Measurements from ENCODE around the gene SNX3.

SNX3 gene

DNA sequence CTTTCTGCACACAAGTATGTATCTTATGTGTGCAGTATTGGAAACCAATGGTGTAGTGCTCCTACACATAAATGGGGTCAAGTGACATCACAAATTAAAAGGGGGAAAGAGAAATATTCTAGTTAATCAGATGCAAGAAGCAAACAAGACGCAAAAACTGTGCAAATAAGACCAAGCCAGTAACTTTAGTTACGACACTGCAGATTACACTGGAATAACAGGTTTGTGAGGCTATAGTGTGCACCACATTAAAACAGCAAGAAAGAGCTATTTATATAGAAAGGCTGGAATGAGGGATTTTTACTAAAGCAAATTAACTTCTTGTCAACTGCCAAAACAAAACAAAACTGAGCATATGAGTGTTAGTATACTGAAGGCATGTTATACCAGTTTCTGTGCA is 49.2 kb downstream of the SNX3 start:
- no peak for FAIRE-seq
- DNase-seq (ENCODE audit: extremely low spot score, insufficient read length, low read depth), result no peak

- no peak for DNase-seq (ENCODE audit: extremely low spot score, insufficient read length, low read depth)
- no peak for FAIRE-seq
These were observed 50.3 kb downstream of the SNX3 start for GRCh38 chr6:108210556-108210955.

DNA sequence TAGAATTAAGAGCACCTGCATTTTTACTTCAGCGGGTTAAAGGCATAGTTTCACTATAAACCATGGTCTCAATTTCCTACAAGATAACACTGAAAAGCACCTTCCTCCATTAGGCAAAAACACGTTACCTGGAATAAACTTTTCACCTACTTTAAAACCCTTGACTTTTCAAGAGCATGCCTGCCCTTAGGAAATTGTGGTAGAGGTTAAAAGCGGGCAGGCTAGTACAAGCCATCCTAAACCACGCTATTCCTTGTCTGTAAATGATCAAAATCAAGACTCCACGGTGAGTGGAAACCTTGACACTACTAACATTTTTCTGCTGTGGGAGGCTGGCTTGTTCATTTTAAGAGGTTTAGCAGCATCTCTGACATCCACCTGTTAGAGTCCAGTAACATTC is 51.1 kb downstream of the SNX3 start:
- DNase-seq (ENCODE audit: extremely low spot score, insufficient read length, low read depth), result no peak
- no peak for FAIRE-seq

- no peak for FAIRE-seq
- no peak for DNase-seq (ENCODE audit: extremely low spot score, insufficient read length, low read depth)
These were observed 53.8 kb downstream of the SNX3 start for GRCh38 chr6:108207013-108207412.

DNA sequence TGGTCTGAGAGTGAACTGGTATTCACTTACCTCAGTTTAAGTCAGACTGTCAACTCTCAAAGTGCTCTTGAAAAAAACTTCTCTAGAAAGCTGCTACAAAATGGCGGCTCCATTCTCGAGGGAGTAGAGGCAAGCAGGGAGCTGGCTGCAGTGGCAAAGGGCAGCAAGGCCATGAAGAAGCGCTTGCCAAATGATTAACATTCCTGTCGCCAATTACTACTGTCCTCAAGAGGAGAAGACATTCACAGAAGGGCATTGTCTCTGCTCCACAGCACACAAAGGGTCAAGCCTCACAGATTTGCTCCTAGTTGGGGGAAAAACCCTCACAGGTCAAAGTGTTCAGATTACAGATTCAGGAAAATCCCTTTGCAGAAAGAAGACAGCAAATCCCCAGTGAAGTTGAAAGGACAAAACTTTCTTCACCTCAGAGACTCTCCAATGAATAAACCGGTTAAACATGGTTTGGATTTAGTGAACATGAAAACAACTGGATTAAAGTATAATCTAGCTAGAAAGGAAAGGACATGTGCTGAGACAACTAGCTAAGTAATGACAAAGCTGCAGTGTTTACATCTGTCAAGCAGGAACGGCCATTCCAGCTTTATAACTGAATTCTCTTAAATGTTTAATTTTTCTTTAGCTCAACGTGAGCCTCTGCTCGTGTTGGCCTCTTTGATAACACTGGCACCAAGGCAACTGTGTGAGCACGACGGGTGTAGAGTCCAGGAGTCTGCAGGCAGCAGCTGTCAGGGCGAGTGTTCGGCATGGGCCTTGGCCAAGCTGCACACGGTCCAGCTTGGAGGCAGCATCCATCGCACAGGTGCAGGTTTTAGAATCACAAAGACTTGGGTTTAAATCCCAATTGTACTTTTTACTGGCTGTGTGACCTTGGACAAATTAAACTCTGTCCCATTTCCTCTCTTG is 57.4 kb downstream of the SNX3 start:
- DNase-seq (ENCODE audit: extremely low spot score, insufficient read length, low read depth) (no peak), FAIRE-seq (peak; percentile 59)

- FAIRE-seq, result no peak
- DNase-seq (ENCODE audit: extremely low spot score, insufficient read length, low read depth), result no peak
These were observed 60.2 kb downstream of the SNX3 start for GRCh38 chr6:108200631-108201030.

DNA sequence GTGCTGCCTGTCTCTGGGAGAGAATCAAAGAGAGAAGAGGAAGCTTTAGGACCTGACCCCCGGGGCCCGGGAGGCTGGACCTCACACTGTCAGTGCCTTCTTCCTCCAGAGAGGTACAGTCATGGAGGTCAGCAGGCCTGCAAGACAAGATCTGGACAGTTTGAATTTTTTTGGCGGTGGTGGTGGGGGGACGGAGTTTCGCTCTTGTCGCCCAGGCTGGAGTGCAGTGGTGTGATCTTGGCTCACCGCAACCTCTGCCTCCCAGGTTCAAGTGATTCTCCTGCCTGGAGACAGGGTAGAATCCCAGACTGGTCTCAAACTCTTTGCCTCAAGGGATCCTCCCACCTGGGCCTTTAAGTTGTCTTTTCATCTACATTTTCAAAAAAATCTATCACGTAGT is 60.7 kb downstream of the SNX3 start:
- no peak for FAIRE-seq
- no peak for DNase-seq (ENCODE audit: extremely low spot score, insufficient read length, low read depth)

DNA sequence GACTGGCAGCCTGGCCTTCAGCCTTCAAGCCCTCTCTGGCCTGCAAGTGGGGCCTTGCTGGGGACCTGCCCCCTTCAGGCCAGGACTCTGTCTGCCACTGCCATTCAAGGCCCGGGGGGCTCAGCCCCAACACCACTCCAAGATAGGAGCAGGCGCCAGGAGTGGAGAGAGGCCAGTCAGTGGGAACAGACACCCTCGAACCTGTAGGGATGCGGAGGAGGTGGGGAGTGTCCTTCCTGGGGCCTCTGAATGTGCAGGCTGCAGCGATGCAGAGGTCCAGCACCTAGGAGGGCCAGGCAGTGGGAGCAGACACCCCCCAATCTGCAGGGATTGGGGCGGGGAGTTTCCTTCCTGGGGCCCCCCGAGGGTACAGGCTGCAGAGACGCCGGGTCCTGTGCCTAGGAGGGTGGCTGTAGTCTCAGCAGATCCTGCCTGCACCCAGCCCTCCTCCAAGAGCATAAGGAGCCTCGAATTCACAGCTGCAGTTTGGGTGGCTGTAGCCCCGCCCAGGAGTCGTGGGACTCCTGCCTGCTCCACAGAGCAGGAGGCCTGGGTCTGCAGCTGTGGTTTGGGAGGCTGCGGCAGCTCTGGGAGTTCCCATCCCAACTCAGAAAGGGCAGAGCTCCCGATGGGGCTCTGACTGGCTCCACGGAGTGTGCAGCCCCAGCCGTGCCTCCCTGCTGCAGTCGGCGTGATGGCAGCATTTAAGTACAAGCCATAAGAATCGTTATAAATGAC is 61.9 kb downstream of the SNX3 start:
- no peak for FAIRE-seq
- DNase-seq (ENCODE audit: extremely low spot score, insufficient read length, low read depth), result no peak

DNA sequence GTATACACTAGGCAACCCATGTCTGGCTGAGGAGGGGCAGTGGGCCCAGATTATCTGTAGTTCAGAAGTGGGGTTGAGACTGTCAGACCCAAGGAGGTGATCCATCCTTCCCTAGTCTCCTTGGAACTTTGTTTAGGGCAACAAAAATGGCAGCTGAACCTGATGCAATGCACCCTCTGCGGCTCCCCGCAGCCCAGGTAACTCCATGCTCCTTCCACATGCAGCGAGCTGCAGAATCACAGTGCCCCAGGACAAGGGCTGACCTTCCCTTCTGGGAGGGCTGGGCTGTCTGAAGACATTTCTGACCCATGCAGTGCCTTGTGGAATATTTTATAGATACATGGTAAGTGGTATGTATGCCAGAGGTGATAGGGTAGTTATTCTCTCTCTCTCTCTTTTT is 65.6 kb downstream of the SNX3 start:
- DNase-seq (ENCODE audit: extremely low spot score, insufficient read length, low read depth), result no peak
- no peak for FAIRE-seq

- FAIRE-seq, result no peak
- DNase-seq (ENCODE audit: extremely low spot score, insufficient read length, low read depth), result no peak
These were observed 66.3 kb downstream of the SNX3 start for GRCh38 chr6:108194503-108194902.

DNA sequence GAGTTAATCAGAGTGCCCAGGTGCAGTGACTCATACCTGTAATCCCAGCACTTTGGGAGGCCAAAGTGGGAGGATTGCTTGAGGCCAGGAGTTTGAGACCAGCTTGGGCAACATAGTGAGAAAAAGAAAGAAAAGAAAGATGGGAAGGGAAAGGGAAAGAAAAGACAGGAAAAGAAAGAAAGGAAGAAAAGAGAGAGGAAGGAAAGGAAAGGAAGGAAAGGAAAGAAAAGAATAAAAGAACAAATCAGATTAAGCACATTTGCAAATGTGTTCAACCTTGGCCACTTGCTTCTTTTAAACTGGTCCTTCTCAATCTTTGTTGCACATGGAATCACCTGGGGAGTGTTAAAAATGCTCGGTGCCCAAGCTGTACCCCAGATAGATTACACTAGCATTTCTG is 67.0 kb downstream of the SNX3 start:
- FAIRE-seq, result no peak
- no peak for DNase-seq (ENCODE audit: extremely low spot score, insufficient read length, low read depth)

DNA sequence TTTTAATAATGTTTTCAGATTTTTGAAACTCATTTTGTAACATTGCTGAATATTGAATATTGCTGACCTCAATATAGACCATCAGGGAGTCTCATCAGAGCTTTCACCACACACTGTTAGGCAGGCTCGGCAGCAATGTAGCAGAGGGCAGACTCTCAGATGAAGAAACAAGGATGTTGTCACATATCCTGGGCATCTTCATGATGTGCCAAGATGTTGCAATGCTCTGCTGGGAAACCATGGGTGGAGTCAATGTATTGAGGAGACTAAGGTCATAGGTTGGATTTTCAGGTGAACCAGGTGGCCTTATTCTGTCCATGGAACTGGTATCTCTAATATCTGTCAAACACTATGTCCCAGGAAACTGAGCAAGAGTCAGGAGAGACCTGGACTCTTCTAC is 67.7 kb downstream of the SNX3 start:
- no peak for FAIRE-seq

DNA sequence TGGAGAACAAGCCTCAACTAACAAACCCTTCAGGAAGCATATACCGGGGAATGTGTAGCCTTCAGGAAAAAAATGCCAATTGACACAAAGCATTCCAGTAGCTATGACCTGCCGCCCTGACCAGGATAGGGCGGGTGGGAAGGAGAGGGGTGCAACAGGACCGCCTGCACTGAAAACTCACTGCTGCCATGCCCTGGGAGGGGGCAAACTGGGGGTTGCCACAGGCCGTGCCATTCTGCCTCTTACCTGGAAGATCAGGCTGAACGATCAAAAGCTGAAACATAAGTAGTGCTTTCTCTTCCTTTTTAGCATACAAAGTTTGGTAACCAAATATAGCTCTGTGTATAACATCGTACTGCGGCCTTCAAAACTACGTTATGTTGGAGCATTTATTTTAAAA is 73.3 kb downstream of the SNX3 start:
- no peak for DNase-seq (ENCODE audit: extremely low spot score, insufficient read length, low read depth)

More for the DNA sequence above, 67.7 kb downstream of the SNX3 start:
- DNase-seq (ENCODE audit: extremely low spot score, insufficient read length, low read depth), result no peak

DNA sequence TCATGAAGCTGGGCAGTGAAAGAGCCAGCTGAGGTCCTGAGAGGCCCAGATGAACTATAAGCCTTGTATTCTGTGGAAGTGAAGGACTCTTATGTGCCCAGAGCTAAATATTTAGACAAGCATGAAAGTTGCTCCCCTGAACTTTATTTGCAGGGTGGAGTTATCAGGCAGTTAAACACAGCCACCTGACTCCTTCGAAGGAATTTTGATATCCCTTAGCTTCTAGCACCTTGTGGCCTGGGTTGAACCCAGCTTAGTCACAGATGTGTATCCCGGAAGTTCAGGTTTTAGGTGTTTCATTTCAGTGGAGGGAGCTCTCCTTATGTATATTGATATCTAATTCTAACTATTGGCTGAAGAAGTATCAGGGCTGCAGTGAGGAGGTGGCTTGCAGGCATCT is 74.6 kb downstream of the SNX3 start:
- FAIRE-seq (no peak), DNase-seq (ENCODE audit: extremely low spot score, insufficient read length, low read depth) (no peak)

More for the DNA sequence above, 73.3 kb downstream of the SNX3 start:
- no peak for FAIRE-seq

GRCh38 chr6:108180776-108181175 is 80.1 kb downstream of the SNX3 start:
- no peak for FAIRE-seq
- no peak for DNase-seq (ENCODE audit: extremely low spot score, insufficient read length, low read depth)

DNA sequence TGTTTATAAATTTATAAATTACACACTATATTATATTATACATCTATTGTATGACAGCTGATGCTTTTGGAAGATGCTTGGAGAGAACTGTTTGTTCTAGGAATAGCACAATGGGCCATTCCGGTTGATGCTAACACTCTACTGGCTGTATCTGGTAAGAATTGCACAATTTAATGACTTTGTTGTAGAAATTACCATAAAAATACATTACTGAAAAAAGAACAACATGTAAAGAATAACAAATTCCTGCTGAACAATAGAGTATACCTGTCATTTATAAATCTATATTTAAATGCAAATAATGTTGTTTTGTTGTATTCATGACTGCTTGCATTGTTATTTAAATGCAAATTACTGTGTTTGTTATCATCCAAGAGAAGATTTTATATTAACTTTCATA is 80.6 kb downstream of the SNX3 start:
- DNase-seq (ENCODE audit: extremely low spot score, insufficient read length, low read depth), result no peak
- no peak for FAIRE-seq

DNA sequence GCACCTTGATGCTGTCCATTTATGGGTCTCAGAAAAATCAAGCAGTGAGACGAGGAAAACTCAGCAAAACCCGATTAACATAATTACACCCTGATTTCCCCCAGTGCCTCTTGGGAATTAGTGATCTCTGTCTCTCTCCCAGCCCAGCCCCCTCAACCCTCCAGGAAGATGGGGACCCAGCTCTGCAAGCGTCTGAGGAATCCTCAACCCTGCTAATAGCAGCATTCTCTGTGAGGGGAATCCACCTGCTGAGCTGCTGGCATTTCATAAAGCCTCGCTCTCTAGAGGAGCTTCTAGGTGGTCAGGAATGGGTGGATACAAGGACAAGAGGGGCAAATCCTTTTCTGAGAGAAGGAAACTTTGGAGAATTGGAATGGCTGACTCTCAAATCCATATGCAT is 81.1 kb downstream of the SNX3 start:
- DNase-seq (ENCODE audit: extremely low spot score, insufficient read length, low read depth) (no peak), FAIRE-seq (no peak)

GRCh38 chr6:108176281-108177089 is 84.4 kb downstream of the SNX3 start:
- DNase-seq (ENCODE audit: extremely low spot score, insufficient read length, low read depth), result no peak
- no peak for FAIRE-seq

DNA sequence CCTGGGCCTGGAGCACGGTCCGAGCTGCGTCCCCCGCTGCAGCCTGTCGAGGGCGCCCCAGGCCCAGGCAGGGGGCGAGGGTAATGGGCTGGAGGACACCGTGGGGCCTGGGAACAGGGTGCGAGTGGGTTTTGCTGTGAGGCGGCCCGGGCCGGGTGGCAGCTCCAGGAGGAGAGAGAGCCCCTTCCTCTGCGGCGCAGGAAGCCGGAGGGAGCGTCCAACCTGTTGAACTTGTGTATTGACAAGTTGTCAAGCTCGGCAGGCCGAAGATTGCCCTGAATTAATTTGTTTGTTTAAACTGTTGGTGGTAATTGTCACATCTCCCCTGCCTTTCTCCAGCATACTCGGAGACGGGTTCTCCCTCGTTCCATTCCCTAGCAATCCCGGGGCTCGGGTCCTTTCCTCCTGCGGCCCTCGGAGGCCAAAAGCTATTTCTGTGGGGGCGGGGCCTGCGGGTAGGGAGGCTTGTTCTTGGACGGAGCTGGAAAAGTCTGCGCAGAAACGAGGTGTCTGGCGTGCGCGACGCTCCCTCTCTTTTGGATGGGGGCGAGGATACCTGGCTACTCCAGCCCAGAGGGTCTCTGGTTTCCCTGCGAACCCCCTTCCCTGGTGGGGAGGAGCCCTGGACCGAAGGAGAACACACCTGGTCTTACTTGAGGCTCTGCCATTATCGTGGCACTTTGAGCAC is 85.1 kb downstream of the SNX3 start:
- FAIRE-seq (no peak), DNase-seq (ENCODE audit: extremely low spot score, insufficient read length, low read depth) (no peak)

- no peak for FAIRE-seq
These were observed 85.7 kb downstream of the SNX3 start for GRCh38 chr6:108175176-108175591.

More at GRCh38 chr6:108175176-108175591, 85.7 kb downstream of the SNX3 start:
- DNase-seq (ENCODE audit: extremely low spot score, insufficient read length, low read depth), result no peak

Measured in GM18507 (cell line).